ENCODE measurements around the gene STAB2.

DNA sequence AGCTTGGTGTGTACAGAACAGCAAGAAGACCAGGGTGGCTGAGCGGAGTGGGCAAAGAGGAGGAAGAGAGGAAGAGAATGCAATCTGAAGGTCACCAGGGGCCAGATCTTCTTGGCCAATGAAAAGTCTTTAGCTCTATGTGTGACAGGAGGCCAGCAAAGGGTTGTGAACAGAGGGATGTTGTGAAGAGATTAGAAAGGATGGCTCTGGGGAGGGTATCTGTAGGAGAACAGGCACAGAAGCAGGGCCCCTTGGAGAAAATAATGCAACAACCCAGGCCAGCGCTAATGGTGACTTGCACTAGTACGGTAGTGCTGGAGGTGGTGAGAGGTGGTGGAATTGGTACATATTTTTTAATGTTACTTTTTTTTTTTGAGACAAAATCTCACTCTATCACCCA is 156.7 kb downstream of the STAB2 start:
- TF ChIP-seq FOXP2 (optimal IDR thresholded peaks at IDR 0.05; ENCODE audit: borderline replicate concordance, extremely low read depth, extremely low read length, insufficient read depth) (no peak), POLR2AphosphoS5 (IDR thresholded peaks at IDR 0.05; ENCODE audit: low read depth, low read length) (no peak), SIN3A (IDR thresholded peaks at IDR 0.05; ENCODE audit: borderline replicate concordance, insufficient read depth, low read length) (no peak), TAF1 (IDR thresholded peaks at IDR 0.05; ENCODE audit: borderline replicate concordance, insufficient read depth, low read length) (no peak), REST (IDR thresholded peaks at IDR 0.05; ENCODE audit: insufficient read depth in 1 of 2, low read depth in 2 of 2, low read length in 2 of 2) (no peak)
